ENCODE data around the gene SPOCK3.
"Not testable (repeated sequence)": the region's sequence is repeated elsewhere in the genome, so short reads cannot be mapped to it uniquely, and the experiment has no call there.

Gene SPOCK3

DNA sequence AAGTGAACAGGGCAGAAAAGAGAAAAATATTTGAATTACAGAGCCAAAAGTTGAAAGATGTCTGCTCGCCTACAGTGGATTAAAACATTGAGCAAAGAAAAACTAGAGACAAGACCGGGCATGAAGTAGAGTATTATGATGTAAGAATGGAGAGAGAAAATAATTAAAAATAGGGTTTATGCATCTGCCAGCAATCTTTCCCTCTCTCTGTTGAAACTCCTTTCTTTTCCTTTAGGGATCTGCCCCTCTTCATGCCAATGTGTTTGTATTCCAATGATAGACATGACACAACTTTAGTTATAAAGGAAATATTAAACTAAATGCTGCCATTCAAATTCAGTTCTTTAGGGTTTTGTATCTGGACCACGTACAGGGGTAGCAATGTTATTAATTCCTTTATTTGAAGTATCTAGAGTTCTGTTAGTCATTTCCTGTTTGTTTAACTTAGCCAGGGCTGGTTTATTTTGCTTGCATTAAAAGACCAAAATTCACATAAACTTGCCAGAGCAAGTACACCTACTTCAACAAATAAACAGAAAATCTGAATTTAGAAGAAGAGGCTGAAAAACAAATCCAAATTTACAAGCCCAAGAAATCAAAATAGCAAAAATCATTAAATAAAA lies 202.6 kb downstream of the SPOCK3 start:
- no peak for DNase-seq

DNA sequence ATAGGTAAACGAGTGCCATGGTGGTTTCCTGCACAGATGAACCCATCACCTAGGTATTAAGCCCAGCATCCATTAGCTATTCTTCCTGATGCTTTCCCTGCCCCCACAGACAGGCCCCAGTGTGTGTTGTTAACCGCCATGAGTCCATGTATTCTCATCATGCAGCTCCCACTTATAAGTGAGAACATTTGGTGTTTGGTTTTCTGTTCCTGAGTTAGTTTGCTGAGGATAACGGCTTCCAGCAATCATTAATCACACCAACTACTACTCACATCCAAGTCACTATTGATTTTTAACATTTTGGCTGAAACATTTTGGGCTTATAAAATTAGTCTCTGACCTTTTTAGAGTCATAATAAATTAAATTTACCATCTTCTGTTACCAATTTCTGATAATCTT lies 205.3 kb downstream of the SPOCK3 start:
- no peak for DNase-seq

DNA sequence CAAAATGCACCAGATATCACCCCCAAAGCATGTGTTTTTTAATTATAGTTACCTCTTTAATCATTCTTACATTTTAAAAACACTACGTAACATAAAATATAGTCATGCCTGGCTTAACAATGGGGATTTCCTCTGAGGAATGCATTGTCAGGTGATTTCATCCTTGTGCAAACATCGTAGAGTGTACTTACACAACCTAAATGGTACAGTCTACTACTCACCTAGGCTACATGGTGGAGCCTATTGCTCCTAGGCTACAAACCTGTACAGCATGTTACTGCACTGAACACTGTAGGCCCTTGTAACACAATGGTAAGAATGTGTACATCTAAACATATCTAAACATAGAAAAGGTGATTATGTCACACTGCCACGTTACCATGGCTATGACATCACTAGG lies 208.6 kb downstream of the SPOCK3 start:
- no peak for DNase-seq

DNA sequence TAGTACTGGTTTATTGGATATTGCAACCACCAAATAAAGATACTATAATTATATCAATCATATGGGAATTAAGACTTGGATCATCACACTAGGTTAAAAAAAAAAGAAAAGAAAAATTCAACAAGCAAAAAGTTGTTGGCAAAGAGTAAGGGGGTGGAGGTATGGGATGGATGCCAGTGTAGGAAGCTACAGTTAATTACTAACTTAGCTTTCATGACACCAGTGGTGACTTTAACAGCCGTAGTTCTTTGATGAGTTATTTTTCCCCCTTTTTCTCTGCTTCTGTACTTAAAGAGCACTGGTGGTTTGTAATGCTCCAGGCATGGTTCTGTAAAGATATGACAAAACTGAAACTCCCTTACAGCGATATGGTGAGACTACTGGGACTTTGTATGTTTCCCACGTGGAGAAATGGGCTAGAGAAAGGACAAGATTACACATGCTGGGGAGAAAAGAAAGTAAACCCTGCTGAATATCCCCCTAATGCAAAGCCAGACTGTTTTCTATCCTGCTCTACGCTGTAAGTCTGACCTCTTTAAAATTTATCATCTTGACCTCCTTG lies 210.8 kb downstream of the SPOCK3 start:
- no peak for DNase-seq

DNA sequence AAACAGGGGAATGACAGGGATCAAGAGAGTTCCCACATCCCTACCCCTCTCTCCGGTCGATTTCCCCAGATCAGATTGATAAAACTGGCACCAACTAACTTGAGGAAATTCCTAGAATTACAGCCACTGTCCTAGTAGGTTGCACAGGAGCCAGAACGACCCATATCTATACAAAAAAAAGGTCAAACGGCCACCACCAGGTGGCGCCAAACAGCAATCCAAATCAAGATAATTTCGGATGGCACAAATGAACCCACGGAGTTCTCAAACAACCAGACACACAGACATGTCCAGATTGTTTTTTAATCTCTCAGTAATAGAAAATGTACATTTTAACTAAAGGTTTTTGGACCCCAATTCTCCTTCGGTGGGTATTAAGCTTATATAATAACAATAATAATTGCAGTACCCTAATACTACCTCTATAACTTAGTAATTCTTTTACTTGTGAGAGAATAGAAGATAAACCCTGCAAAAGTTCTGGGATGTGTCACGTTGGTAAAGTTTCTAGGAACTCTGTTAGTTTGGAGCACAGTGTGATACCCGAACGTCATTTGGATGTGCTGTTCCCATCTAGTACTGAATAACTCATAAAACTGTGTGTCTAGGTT lies 212.6 kb downstream of the SPOCK3 start:
- DNase-seq: peak; percentile 56

DNA sequence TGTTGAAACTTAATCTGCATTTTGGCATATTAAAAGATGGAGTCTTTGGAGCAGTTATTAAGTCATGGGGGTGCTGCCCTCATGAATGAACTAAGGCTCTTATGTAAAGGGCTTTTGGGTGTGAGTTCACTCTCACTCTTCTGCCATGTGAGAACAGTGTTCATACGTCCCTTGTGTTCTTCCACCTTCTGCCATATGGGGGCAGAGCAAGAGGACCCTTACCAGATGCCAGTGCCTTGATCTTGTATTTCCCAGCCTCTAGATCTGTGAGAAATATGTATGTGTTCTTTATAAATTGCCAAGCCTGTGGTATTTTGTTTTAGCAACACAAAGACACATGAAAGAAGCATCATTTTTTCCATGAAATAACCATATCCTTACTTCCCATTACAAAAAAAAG lies 213.9 kb downstream of the SPOCK3 start:
- DNase-seq: no peak

DNA sequence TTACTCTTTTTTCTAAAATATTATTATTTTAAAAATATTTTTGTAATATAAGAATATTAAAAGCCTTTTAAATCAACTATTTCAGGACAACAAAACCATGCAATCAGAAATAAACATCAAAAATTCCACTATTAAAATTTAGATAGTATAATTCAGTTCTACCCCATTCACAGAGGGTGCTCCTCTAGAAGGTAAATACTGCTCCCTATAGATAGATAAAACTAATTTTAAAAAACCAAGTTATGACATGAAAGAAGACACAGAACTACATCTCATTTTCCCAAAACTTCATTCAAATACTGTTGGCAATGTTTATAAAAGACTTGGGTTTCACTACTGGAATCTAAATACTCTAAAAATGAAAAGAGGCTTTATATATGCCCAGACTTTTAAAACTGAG lies 219.3 kb downstream of the SPOCK3 start:
- no peak for DNase-seq

DNA sequence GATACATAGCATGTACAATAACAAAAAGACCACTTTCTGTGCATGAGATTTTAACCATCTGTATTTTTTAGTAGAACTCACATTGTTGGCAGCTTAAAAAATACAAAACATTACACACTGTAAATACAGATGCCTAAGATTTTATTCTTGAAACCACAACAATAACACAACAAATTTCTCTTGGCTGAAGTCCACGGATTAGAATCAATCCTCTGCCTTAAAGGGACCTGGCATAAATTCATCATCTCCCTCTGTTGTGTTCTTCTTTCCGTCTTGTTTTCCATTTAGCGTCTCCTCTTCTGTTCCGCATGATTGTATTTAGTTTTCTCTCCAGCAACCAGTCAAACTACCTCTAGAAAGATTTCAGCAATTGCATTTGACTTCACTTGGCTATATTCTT lies 231.0 kb downstream of the SPOCK3 start:
- no peak for DNase-seq

DNA sequence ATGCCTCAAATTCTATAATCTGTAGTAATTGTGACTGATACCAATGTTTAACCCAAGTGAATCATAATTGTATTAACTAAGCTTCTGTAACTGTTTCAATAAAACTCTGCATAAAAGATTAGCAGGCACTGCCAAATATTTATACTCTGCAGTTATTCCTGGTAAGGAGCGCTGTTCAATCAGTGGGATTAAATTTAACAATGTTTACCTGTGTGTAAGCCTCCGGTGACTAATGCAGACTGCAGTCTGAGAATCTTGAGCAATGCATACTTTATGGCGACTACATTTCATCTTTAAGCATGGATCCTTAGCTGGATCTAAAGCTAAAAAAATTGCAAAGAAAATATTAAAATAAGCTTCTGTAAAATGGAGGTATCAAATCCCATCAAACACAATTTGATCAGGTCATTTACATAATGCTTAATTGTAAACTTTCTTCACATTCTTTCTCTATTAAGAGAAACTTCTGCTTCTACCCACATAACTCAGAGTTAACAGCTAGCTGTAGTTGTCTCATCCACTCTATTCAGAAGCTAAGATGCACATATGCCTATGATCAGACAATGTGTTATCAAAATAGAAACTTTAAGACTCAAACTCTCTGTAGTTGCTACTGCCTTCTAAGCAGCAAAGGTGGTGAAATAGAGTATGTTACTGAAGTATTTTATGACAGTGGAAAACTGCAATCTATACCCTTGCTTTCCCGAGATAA lies 234.0 kb downstream of the SPOCK3 start:
- DNase-seq: no peak

DNA sequence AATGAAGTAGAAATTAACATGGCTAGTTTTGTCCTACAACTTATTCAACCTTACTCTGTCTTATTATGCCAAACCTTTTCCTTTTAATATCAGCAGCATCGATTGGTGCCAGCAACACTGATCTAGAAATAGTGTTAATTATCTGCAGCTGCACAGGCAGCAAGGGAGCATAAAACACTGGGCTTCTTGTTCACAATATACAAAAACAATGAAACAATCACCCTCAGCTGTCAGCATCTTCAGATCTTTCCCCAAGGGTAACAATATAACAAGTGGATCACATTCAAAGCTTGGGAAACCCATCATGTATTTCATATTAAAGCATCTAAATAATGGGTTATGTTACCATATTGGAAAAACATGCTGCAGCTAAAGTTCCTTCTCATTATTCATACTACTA lies 238.1 kb downstream of the SPOCK3 start:
- no peak for DNase-seq

DNA sequence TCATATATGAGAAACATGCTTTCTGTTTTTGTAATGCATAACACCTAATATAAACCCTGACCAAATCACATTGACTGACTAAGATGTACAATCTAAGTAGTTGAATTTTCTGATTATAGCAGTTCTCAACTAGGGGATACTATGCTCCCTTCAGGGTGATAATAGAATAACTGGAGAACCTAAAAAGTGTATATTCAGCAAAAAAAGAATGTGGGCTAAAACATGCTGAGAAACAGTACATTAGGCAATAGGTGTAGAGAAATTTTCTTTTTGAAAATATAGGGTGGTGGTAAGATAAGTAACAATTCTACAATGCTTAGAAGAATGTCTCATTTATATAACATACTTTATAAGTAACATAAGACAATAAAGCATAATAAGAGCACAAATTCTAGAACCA lies 239.6 kb downstream of the SPOCK3 start:
- DNase-seq: no peak

DNA sequence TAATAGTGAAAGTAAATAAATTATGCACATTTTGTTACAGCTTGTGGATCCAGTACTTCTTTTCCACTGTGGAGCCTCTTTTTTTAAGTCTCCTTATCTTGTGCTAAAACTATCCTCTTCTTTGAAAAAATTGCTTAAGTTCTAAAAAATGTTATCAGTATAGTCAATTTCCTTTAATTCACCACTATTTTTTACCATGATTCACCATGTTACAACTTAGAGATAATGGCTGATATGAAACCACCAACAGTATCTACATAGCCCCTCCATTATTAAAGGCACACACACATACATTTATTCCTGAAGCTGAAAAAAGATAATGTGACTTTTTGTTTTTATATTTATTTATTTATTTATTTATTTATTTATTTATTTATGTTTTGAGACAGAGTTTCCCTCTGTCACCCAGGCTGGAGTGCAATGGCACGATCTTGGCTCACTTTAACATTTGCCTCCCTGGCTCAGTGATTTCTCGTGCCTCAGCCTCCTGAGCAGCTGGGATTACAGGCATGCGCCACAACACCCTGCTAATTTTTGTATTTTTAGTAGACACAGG lies 243.2 kb downstream of the SPOCK3 start:
- no peak for DNase-seq

DNA sequence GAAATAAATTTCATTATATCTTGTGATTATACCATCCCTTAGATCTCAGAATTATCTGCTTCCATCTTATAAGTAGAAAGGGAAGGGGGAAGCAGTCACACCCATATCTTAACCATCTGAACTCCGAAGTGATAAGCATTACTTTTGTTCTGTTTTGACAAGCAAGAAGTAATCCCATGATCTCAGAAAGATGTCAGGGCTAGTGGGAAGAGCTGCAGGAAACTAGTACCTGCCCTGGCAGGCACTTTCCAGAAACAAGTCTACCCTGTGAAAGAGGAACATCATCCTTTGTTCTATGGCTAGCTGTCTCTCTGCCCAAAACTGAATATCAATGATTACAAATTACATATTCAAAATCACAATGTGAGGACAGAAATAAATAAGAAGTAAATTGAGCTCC lies 244.4 kb downstream of the SPOCK3 start:
- no peak for DNase-seq

DNA sequence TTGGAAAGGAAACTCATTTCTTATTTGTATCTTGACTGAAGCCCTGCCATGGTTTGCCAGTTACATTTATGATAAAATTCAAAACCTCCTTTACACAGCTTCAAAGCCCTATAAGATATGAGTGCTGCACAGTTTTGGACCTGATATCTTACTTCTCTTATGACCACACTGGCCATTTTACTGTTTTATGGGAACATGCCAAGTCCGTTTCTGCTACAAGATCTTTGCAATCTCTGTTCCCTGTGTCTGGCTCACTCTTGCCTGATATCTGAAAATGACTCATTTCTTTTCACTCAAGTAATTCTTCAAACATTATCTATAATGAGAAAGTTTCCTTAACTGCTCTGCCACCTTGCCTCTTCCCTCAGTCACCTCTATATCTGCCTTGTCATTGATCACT lies 247.3 kb downstream of the SPOCK3 start:
- DNase-seq: no peak

DNA sequence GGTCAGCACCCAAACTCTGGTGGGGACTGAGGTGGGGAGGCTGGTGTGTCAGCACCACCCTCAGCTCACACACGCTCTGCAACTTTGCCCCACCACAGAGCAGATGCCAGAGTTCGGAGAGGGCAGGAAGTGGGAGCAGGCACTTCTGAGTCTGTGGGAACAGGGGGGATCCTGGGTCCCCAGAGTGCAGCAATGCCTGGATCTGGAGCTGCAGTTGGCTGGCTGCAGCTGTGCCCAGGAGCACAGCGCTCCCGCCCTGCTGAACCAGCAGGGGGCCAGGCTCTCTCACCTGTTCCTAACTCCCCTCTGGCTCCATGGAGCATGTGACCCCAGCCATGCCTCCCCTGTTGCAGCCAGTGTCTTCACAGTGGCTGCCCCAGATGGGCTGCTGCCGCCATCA lies 252.4 kb downstream of the SPOCK3 start:
- no peak for DNase-seq

DNA sequence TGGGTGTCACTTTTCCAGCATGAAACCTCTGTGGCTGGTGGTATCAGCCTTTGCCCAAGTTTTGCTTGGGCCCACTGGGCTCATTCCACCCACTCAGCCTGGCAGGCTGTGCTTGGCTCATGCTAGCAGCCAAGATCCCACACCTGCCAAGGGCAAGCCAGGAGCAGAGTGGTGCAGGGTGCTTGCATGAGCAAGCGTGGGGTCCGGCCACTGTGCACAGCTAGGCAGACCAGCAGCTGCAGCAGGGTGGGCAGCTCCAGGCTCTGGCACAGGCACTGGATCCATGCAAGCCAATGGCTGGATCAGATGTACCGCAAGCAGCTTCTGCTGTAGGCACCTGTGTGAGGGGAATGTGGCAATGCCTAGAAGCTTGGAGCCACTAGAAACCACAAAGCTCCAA lies 253.9 kb downstream of the SPOCK3 start:
- no peak for DNase-seq

DNA sequence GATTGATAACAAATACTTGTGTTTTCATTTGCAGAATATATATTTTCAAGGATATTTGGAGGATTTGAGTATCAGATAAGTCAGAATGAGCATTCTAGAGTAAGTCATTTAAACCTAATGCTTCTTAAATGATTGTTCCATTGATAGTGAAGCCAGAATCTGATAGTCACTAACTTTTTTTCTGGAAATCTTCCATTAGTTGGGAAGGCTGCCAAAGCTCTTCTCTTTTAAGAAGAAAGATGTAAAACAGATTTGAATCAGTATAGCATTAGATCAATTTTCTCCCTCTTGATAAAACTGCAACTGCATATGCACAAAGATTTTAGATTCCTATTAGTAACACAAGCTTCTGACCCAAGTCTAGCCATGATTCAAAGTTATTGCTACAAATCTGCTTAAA lies 256.7 kb downstream of the SPOCK3 start:
- no peak for DNase-seq

DNA sequence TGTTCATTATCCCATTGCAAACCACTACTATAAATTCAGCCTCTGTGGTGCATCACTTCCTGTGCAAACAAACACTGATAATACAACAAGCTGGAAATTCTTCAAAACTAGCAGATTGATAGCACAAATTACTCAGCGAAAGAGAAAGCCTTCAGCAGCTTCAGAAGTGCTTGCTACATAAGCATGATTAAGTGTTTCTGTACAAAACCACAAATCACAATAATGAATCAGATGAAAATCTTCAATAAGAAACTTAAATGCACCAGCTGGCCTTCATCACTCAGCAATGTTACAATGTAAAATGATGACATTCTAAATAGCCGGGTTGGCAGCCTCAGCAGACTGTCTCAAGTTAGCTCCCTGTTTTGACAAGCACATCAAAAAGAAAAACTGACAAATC lies 262.2 kb downstream of the SPOCK3 start:
- DNase-seq: no peak

DNA sequence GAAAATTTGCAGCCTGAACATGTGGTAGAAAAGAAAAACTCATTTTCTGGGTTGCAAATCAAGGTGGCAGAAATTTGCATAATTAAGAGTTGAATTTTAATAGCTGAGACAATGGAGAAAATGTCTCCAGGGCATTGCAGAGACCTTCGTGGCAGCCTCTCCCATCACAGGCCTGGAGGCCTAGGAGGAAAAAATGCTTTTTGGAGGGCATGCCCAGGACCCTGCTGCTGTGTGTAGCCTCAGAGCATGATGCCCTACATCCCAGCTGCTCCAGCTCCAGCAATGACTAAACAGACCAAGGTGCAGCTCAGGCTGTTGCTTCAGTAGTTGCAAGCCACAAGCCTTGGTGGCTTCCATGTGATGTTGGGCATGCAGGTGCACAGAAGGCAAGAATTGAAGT lies 266.1 kb downstream of the SPOCK3 start:
- not testable (repeated sequence) for DNase-seq

DNA sequence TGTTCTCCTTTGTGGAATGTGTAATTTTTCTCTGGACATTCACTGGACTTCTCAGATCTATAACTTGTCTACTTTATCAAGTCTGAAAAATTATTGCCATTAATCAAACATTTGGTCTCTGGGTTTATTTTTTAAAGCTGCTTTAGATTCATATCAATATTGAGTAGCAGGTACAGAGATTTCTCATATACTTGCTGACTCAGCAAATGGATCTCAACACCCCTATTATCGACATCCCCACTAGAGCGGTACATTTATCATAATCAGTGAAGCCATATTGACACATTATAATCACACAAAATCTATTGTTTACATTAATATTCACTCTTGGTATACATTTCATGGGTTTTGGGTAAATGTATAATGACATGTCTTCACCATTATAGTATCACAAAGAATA lies 268.7 kb downstream of the SPOCK3 start:
- no peak for DNase-seq

DNA sequence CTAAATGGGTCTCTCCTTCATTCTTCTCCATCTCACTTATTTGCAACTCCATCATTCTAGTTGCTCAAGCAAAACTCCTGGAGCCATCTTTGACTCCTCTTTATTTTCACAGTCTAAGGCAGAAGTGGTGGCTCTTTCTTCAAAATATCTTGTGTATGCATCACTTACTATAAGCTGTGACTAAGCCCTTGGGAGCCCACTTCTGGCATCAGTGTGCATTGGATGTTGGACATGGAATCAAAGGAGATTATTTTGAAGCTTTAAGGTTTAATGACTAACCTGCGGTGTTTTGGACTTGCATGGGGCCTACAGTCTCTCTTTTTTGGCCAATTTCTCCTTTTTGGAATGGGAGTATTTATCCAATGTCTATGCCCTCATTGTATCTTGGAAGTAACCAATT lies 276.8 kb downstream of the SPOCK3 start:
- no peak for DNase-seq

DNA sequence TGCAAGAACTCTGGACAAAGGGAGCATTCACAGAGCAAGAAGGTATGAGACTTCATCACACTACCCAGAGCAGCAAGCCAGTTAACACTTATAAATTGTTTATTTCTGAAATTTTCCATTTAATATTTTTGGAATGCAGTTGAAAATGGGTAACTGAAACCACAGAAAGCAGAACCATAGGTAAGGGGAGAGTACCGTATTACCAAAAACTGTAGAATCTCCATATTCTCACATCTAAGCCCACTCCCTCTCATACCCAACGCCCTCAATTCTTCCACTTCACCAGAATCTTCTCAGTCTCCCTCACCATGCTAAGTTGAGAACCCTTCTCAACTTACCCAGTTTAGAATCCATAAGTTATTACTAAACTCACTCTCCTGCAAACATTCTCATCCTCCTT lies 277.8 kb downstream of the SPOCK3 start:
- DNase-seq: no peak

DNA sequence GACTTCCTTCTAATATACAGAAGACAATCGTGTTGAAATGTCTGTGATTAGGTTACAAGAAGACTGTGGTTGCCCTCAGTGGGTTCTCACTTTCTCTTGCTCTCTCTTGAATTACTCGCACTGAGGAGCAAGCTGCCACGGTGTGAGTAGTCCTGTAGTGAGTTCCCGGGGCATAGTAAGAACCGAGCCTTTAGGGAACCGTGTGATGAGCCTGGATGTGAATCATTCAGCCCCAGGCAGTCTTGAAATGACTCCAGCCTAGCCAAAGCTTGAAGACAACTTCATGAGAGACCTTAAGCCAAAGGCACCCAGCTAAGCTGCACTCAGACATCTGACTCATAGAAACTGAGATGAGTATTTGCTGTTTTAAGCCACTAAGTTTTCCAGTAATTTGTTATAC lies 292.7 kb downstream of the SPOCK3 start:
- DNase-seq: no peak

DNA sequence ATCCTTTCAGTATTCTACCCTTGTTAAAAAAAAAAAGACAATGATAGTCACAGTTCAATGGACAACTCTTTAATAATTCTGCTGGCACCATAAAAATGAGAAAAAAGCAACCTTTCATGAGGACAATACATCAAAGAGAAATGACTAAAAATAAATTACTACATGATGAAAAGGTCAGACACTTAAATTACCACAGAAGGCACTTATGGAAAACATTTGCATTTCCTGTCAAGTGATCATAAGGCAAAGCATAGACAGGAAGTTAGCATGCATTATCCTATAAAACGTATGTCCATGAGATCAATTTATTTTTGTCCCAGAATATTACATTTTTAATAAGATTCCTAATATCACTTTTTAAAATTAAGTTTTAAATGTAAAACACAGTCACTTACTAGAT lies 303.8 kb downstream of the SPOCK3 start:
- no peak for DNase-seq

All from CD4-positive, alpha-beta T cell treated with Interleukin-6 for 4 hours (primary cell).